Thyroid gland (tissue), 4 donors: Measurements from ENCODE around the gene DRAM1.

Source experiments
- POLR2A ChIP-seq, 2 donors: fragments of 450-650 bp; IDR thresholded peaks; one replicate each; pipeline ENCODE4 v1.6.1; 2017; ENCODE audit warnings: antibody characterized with exemption in 2 of 2, mild to moderate bottlenecking in 2 of 2, moderate library complexity in 1 of 2
- TF ChIP-seq, protein P1 (sequence below), 6 experiments: fragments of 200-600 bp in 3 of 6; fragments of 450-650 bp in 3 of 6; sonication (generic) in 3 of 6; IDR thresholded peaks; one replicate each; pipeline ENCODE4 v1.5.1; 2016 to 2019; ENCODE audit warnings: antibody characterized with exemption in 6 of 6, mild to moderate bottlenecking in 2 of 6, inconsistent platforms in 1 of 6, moderate library complexity in 1 of 6

DNA sequence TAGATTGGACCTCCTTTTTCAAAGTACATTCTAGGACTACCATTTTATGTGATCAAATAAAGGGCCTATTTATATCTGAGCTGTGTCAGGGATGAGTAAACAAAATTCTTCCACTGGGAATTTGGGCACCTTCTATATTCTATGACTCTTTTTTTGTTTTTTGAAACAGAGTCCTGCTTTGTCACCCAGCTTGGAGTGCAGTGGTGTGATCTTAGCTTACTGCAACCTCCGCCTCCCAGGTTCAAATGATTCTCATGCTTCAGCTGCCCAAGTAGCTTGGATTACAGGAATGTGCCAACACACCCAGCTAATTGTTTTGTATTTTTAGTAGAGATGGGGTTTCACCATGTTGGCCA is 64.8 kb downstream of the DRAM1 start:
- TF ChIP-seq, protein P1, sequence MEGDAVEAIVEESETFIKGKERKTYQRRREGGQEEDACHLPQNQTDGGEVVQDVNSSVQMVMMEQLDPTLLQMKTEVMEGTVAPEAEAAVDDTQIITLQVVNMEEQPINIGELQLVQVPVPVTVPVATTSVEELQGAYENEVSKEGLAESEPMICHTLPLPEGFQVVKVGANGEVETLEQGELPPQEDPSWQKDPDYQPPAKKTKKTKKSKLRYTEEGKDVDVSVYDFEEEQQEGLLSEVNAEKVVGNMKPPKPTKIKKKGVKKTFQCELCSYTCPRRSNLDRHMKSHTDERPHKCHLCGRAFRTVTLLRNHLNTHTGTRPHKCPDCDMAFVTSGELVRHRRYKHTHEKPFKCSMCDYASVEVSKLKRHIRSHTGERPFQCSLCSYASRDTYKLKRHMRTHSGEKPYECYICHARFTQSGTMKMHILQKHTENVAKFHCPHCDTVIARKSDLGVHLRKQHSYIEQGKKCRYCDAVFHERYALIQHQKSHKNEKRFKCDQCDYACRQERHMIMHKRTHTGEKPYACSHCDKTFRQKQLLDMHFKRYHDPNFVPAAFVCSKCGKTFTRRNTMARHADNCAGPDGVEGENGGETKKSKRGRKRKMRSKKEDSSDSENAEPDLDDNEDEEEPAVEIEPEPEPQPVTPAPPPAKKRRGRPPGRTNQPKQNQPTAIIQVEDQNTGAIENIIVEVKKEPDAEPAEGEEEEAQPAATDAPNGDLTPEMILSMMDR (IDR thresholded peaks at IDR 0.05) = no peak
- TF ChIP-seq POLR2A (IDR thresholded peaks at IDR 0.05) = no peak
